Suprapubic skin (tissue), 4 donors: Measurements from ENCODE around the gene RPTOR. TPM values are rescaled to one million over a fixed set of nuclear protein-coding genes. Genes with fewer than 3 reads are reported as not detected.

Source experiments
- DNase-seq, 2 donors: peaks; one replicate each; pipeline ENCODE4 v3.0.0-alpha.2; 2019; ENCODE audit warnings: low spot score in 2 of 2
- H3K27ac ChIP-seq: fragments of 200-600 bp; sonication (generic); one replicate; pipeline ENCODE4 v1.5.1; 2019
- H3K27me3 ChIP-seq: fragments of 200-600 bp; sonication (generic); one replicate; pipeline ENCODE4 v1.5.1; 2019
- H3K36me3 ChIP-seq: fragments of 200-600 bp; sonication (generic); one replicate; pipeline ENCODE4 v1.5.1; 2019
- H3K4me1 ChIP-seq: fragments of 200-600 bp; sonication (generic); one replicate; pipeline ENCODE4 v1.5.1; 2019
- H3K4me3 ChIP-seq: fragments of 200-600 bp; sonication (generic); one replicate; pipeline ENCODE4 v1.5.1; 2019; ENCODE audit warnings: mild to moderate bottlenecking
- H3K9me3 ChIP-seq: fragments of 200-600 bp; sonication (generic); one replicate; pipeline ENCODE4 v1.5.1; 2019
- CTCF ChIP-seq, 2 donors: fragments of 200-600 bp in 1 of 2; fragments of 450-650 bp in 1 of 2; sonication (generic) in 1 of 2; IDR thresholded peaks; one replicate each; pipeline ENCODE4 v1.5.1; 2016 to 2019; ENCODE audit warnings: antibody characterized with exemption in 2 of 2, mild to moderate bottlenecking in 1 of 2, moderate library complexity in 1 of 2
- EP300 ChIP-seq: sonication (generic); formaldehyde crosslinking; IDR thresholded peaks from one replicate; pipeline ENCODE4 v1.6.1; 2017; ENCODE audit warnings: antibody characterized with exemption
- POLR2A ChIP-seq, 2 donors: fragments of 450-650 bp; IDR thresholded peaks; one replicate each; pipeline ENCODE4 v1.6.1; 2017; ENCODE audit warnings: antibody characterized with exemption in 2 of 2, mild to moderate bottlenecking in 2 of 2, moderate library complexity in 2 of 2
- POLR2AphosphoS5 ChIP-seq, 3 donors: sonication (generic); formaldehyde crosslinking; IDR thresholded peaks; one replicate each; pipeline ENCODE4 v1.6.1; 2017; ENCODE audit warnings: antibody characterized with exemption in 3 of 3
- WGBS: methylation state at CpG from one replicate; pipeline ENCODE4 v1.1.5; 2018; 5-methylcytosine and 5-hydroxymethylcytosine counted together
- total RNA-seq, 4 donors: library from RNA; depleted of rRNA; stranded (reverse); fragments of >200 nt; gene quantifications; one replicate each; pipeline ENCODE4 v1.1.0, GENCODE V29; 2016

RPTOR gene
- total RNA-seq, 4 donors from 2014 or later = 45.8 to 84.6 (median 53.0) TPM

- peak in 1 of 2 donors; percentile 30 for DNase-seq
- Histone ChIP-seq H3K4me1 (peaks cover 6% of the 10 kb centered on the region), H3K9me3 (no peaks in the 10 kb centered on the region), H3K4me3 (no peak overlapping the region), H3K27ac (no peak overlapping the region), H3K36me3 (no peaks in the 10 kb centered on the region), H3K27me3 (peaks cover 21% of the 10 kb centered on the region)
- TF ChIP-seq POLR2A (IDR thresholded peaks at IDR 0.05) (no peak), EP300 (no peak), POLR2AphosphoS5 (IDR thresholded peaks at IDR 0.05) (no peak), CTCF (IDR thresholded peaks at IDR 0.05) (no peak)
- 82% methylated on average over 9 of the region's 9 CpGs for WGBS
These were observed 45.1 kb upstream of the RPTOR start for GRCh38 chr17:80499560-80499959.

- Histone ChIP-seq H3K27ac (no peak overlapping the region), H3K36me3 (no peaks in the 10 kb centered on the region), H3K4me3 (no peak overlapping the region), H3K4me1 (peaks cover 6% of the 10 kb centered on the region), H3K27me3 (peaks cover 15% of the 10 kb centered on the region), H3K9me3 (no peaks in the 10 kb centered on the region)
- peak in 1 of 2 donors; percentile 49 for DNase-seq
- WGBS = 75% methylated on average over 16 of the region's 22 CpGs
- no peak for TF ChIP-seq EP300
- TF ChIP-seq POLR2A (IDR thresholded peaks at IDR 0.05) = no peak
- TF ChIP-seq CTCF (IDR thresholded peaks at IDR 0.05) = no peak
- no peak for TF ChIP-seq POLR2AphosphoS5 (IDR thresholded peaks at IDR 0.05)
These were observed 44.5 kb upstream of the RPTOR start for GRCh38 chr17:80499961-80500665.

GRCh38 chr17:80501741-80502577 lies 42.7 kb upstream of the RPTOR start:
- DNase-seq = peak in 1 of 2 donors; percentile 34
- H3K36me3 ChIP-seq = no peaks in the 10 kb centered on the region
- H3K27me3 ChIP-seq = peaks cover 21% of the 10 kb centered on the region
- WGBS = 52% methylated on average over 24 of the region's 24 CpGs
- H3K9me3 ChIP-seq = no peaks in the 10 kb centered on the region
- H3K4me1 ChIP-seq = peaks cover 6% of the 10 kb centered on the region
- H3K4me3 ChIP-seq = peak overlapping the region; percentile 22
- H3K27ac ChIP-seq = peak overlapping the region; percentile 63
- no peak for TF ChIP-seq EP300
- TF ChIP-seq POLR2A (IDR thresholded peaks at IDR 0.05) = no peak
- no peak for TF ChIP-seq CTCF (IDR thresholded peaks at IDR 0.05)
- TF ChIP-seq POLR2AphosphoS5 (IDR thresholded peaks at IDR 0.05) = no peak

GRCh38 chr17:80502578-80502877 lies 42.1 kb upstream of the RPTOR start:
- no peak for TF ChIP-seq CTCF (IDR thresholded peaks at IDR 0.05)
- no peak for TF ChIP-seq POLR2AphosphoS5 (IDR thresholded peaks at IDR 0.05)
- no peak for TF ChIP-seq EP300
- TF ChIP-seq POLR2A (IDR thresholded peaks at IDR 0.05) = no peak
- Histone ChIP-seq H3K9me3 (no peaks in the 10 kb centered on the region), H3K4me3 (no peak overlapping the region), H3K27me3 (peaks cover 21% of the 10 kb centered on the region), H3K27ac (no peak overlapping the region), H3K36me3 (no peaks in the 10 kb centered on the region), H3K4me1 (peaks cover 6% of the 10 kb centered on the region)
- WGBS = 62% methylated on average over 5 of the region's 5 CpGs
- DNase-seq = peak in 1 of 2 donors; percentile 30

GRCh38 chr17:80503031-80503430 lies 41.6 kb upstream of the RPTOR start:
- DNase-seq = no peak
- Histone ChIP-seq H3K27ac (no peak overlapping the region), H3K36me3 (no peaks in the 10 kb centered on the region), H3K4me1 (peaks cover 6% of the 10 kb centered on the region), H3K27me3 (peaks cover 21% of the 10 kb centered on the region), H3K4me3 (no peak overlapping the region), H3K9me3 (no peaks in the 10 kb centered on the region)
- WGBS = 87% methylated on average over 2 of the region's 2 CpGs
- TF ChIP-seq POLR2A (IDR thresholded peaks at IDR 0.05) (no peak), CTCF (IDR thresholded peaks at IDR 0.05) (no peak), POLR2AphosphoS5 (IDR thresholded peaks at IDR 0.05) (no peak), EP300 (no peak)
